G401.6 (cell line): ENCODE results near the gene ALAD.

Source experiments
- FAIRE-seq: peaks from 2 replicates; lab custom pipeline; 2012; peaks lifted over from hg19 to GRCh38; lab: Jason Lieb, UNC

ALAD gene

GRCh38 chr9:113345190-113345589 is 55.9 kb downstream of the ALAD start:
- no peak for FAIRE-seq

DNA sequence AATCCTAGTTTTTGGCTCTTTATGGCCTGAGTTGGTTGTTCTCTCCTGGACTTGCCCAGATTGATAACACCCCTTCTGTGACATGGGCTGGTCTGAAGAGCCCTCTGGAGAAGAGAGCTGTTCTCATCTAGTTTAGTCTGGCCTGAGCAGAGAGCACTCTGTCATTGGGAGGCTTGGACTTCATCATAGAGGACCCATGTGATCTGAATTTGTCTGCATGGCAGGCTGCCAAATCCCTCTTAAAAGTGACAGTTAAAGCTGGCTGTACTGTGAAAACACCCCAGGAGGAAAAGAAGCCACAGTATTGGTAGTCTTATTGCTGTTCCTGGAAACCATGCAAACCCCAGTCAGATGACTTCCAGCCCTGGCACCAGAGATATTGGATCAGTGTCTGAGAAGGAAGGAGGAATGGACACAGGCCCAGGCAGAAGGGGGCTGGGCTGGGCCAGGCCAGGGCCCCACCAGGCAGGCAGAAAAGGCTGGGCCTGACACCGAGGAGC is 57.3 kb downstream of the ALAD start:
- no peak for FAIRE-seq

- no peak for FAIRE-seq
Measured at GRCh38 chr9:113341712-113342410, 59.2 kb downstream of the ALAD start.

GRCh38 chr9:113340011-113340699 is 60.9 kb downstream of the ALAD start, which contains the start of gene WDR31:
TSS of gene WDR31 (minus strand) at chr9:113340275. CDS start at chr9:113332022, 8,253 bp downstream.
- peak; percentile 67 for FAIRE-seq

- no peak for FAIRE-seq
Measured at GRCh38 chr9:113337714-113338113, 63.4 kb downstream of the ALAD start.
